NT2/D1 (cell line): Measurements from ENCODE around the gene EPHA2.

Experiments used
- DNase-seq: peaks from one replicate; pipeline ENCODE4 v3.0.0-alpha.2; 2011; ENCODE audit warnings: low read depth, low spot score
- H3K27me3 ChIP-seq: 2 replicates; pipeline ENCODE4 v1.6.0; 2011; ENCODE audit warnings: mild to moderate bottlenecking; ENCODE audit not compliant: insufficient read length, insufficient read depth
- H3K36me3 ChIP-seq: 2 replicates; pipeline ENCODE4 v1.6.1; 2011; ENCODE audit warnings: mild to moderate bottlenecking, low read length, mixed read lengths; ENCODE audit not compliant: insufficient read depth, insufficient read length
- H3K4me1 ChIP-seq: 2 replicates; pipeline ENCODE4 v1.5.1; 2011; ENCODE audit not compliant: insufficient read depth, insufficient read length
- H3K4me3 ChIP-seq: 2 replicates; pipeline ENCODE4 v1.5.1; 2011; ENCODE audit warnings: low read depth; ENCODE audit not compliant: insufficient read length
- H3K9ac ChIP-seq: 2 replicates; pipeline ENCODE4 v1.6.0; 2011; ENCODE audit warnings: low read depth; ENCODE audit not compliant: insufficient read length
- H3K9me3 ChIP-seq: 2 replicates; pipeline ENCODE4 v1.5.1; 2011; ENCODE audit warnings: mild to moderate bottlenecking, low read length; ENCODE audit not compliant: insufficient read depth
- SUZ12 ChIP-seq: IDR thresholded peaks from 2 replicates; pipeline ENCODE4 v1.6.1; 2011; ENCODE audit not compliant: insufficient read length, insufficient read depth; ENCODE audit errors: extremely low read depth
- YY1 ChIP-seq: IDR thresholded peaks from 2 replicates; pipeline ENCODE4 v1.6.1; 2011; ENCODE audit not compliant: insufficient read length, insufficient read depth
- ZNF274 ChIP-seq: IDR thresholded peaks from 2 replicates; pipeline ENCODE4 v1.6.1; 2011; ENCODE audit warnings: mild to moderate bottlenecking, low read depth, low read length

EPHA2 gene

DNA sequence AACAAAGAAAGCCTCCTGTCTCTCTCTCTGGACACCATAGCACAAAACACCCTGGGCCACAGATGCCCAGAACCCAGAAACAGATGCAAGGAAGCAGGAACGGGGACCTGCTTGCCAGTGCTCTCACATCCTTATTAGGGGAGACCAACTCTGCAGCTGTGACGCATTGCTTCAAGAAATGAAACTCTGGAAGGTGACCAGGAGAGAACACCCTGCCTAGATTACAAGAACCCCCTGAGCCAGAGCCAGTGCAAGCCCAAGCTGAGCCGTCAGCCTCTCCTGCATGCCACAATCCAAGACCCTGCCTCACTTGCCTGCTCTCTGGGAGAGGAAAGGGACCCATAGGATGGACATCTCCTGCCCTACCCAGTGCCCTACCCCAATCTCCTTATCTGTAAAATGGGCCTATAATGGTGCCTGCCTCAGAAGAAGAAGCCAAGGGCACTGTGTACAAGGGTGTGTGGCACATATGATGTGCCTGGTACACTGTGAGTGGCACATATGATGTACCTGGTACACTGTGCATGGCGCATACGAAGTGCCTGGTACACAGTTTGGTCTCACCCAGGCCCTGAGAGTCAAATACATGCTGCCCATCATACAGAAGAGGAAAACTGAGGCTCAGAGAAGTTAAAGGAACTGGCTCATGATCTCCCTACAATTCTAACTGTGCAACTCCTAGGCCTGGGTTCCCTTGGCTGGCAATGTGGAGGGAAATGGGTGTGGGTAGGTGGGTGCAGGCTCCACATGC lies 65.6 kb downstream of the EPHA2 start:
- Histone ChIP-seq H3K4me3 (no peak overlapping the region), H3K27me3 (peaks cover 3% of the 10 kb centered on the region), H3K36me3 (no peaks in the 10 kb centered on the region), H3K9me3 (no peaks in the 10 kb centered on the region), H3K4me1 (peaks cover 7% of the 10 kb centered on the region), H3K9ac (no peak overlapping the region)
- TF ChIP-seq YY1 (no peak), SUZ12 (no peak), ZNF274 (no peak)
- no peak for DNase-seq

DNA sequence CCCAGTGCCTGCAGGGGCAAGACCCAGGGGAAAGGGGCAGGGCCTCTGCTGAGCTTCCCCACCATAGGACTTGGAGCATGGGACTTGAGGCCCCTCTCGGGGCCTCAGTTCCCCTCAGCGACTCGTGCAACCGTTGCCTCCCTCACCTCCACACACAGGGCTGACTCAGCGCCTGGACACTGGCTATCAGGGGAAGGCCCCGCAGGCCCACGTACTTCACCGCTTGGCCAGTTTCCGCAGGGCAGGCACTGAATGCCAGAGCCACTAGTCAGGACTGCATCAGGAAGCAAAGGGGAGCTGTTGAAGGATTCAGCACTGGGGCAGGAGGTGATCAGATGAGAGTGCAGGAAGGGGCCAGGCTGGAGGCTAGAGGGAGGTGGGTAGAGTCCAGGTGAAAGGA lies 66.9 kb downstream of the EPHA2 start:
- H3K4me3 ChIP-seq, result no peak overlapping the region
- peaks cover 7% of the 10 kb centered on the region for H3K4me1 ChIP-seq
- no peaks in the 10 kb centered on the region for H3K36me3 ChIP-seq
- H3K9me3 ChIP-seq, result no peaks in the 10 kb centered on the region
- peaks cover 3% of the 10 kb centered on the region for H3K27me3 ChIP-seq
- TF ChIP-seq YY1 (no peak), ZNF274 (no peak), SUZ12 (no peak)
- no peak overlapping the region for H3K9ac ChIP-seq
- no peak for DNase-seq

DNA sequence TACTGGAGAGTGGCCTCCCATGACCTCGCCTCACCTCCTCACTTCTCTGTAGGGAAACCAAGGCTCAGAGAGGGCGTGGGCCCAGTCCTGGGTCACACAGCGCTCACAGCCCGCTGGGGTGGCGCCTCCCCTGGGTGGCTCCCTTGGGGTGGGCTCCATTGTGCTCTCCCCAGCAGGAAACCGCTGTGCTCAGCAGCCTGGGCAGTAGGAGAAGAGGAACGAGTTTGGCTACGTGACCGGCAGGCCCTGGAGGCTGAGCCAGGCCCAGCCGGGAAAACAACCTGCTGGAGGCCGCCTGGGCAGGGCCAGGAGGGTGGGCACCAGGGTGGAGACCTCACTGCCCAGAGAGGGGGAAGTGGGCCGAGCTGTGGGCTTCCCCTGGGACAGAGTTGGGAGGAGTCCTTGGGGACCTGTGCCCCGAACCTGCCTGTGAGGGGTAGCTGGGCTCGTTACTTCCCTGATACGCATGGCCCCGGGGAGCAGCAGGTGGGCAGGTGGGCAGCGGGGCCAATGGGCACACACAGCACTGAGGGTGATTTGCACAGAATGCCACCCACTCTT lies 67.4 kb downstream of the EPHA2 start:
- Histone ChIP-seq H3K27me3 (peaks cover 3% of the 10 kb centered on the region), H3K9me3 (no peaks in the 10 kb centered on the region), H3K36me3 (no peaks in the 10 kb centered on the region), H3K9ac (no peak overlapping the region), H3K4me3 (no peak overlapping the region), H3K4me1 (peaks cover 7% of the 10 kb centered on the region)
- DNase-seq, result no peak
- TF ChIP-seq SUZ12 (no peak), ZNF274 (no peak), YY1 (no peak)

DNA sequence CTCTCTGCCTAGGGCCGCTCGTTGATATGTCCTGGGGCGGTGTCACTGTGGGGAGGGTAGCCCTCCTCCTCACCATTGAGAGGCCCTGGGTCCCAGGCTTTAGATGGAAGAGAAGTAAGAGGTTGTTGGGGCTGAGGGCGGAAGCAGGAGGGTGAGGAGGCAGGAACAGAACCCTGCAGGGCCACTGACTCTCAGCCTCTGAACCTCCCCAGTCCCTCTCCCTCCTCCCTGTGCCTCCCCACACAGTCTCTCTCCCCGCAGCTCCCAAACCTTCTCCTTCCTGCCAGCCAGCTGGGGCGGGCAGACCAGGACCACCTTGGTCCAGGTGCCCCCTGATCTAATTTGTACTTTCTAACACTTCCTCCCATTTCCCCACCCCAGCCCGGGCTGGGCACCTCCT lies 68.1 kb downstream of the EPHA2 start:
- TF ChIP-seq ZNF274 (no peak), YY1 (no peak), SUZ12 (no peak)
- H3K27me3 ChIP-seq, result peaks cover 3% of the 10 kb centered on the region
- DNase-seq, result no peak
- H3K9me3 ChIP-seq, result no peaks in the 10 kb centered on the region
- H3K4me1 ChIP-seq, result peaks cover 7% of the 10 kb centered on the region
- no peak overlapping the region for H3K9ac ChIP-seq
- H3K4me3 ChIP-seq, result no peak overlapping the region
- no peaks in the 10 kb centered on the region for H3K36me3 ChIP-seq

DNA sequence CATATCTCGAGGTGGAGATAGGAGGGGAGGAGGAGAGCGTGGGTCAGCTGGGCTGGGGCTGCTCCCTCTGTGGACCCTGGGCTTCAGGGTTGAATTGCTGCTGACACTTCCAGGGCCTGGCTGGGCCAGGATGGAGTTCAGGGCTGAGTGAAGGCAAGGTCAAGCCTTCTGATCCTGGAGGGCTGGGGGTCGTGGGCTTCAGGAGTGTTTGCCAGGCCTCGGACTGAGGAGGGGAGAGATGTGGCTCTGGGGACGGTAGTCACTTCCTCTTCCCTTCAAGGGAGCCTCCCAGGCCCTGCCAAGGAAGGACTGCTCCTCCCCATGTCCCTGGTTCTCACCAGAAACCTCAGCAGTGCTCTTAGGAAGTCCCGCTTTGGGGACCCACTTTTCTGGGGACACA lies 70.3 kb downstream of the EPHA2 start:
- TF ChIP-seq YY1 (no peak), ZNF274 (no peak), SUZ12 (no peak)
- Histone ChIP-seq H3K4me3 (no peak overlapping the region), H3K9me3 (no peaks in the 10 kb centered on the region), H3K36me3 (no peaks in the 10 kb centered on the region), H3K27me3 (peaks cover 3% of the 10 kb centered on the region), H3K4me1 (peaks cover 10% of the 10 kb centered on the region), H3K9ac (no peak overlapping the region)
- no peak for DNase-seq

DNA sequence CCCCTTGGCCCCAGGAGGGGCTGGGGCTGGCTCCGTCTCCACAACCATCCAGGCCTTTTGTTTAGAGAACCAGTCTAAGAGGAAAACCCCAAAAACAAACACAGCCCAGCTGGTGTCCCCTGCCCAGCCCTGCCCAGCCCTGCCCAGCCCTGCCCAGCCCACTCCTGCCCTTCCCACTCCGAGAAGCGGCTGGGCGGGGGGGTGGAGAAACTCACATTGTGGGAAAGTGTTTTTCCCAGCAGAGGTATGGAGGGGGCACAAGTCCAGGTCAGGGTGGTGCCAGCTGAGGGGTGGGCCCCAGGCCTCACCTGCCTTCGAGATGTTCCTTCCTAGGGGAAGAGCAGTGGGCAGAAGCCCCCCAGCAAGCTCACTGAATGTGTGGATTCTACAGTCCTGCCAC lies 72.4 kb downstream of the EPHA2 start:
- TF ChIP-seq SUZ12 (no peak), YY1 (no peak), ZNF274 (no peak)
- H3K27me3 ChIP-seq, result no peaks in the 10 kb centered on the region
- peak overlapping the region; percentile 26 for H3K9ac ChIP-seq
- H3K4me3 ChIP-seq, result no peak overlapping the region
- no peaks in the 10 kb centered on the region for H3K36me3 ChIP-seq
- H3K4me1 ChIP-seq, result peaks cover 10% of the 10 kb centered on the region
- no peak for DNase-seq
- H3K9me3 ChIP-seq, result no peaks in the 10 kb centered on the region

DNA sequence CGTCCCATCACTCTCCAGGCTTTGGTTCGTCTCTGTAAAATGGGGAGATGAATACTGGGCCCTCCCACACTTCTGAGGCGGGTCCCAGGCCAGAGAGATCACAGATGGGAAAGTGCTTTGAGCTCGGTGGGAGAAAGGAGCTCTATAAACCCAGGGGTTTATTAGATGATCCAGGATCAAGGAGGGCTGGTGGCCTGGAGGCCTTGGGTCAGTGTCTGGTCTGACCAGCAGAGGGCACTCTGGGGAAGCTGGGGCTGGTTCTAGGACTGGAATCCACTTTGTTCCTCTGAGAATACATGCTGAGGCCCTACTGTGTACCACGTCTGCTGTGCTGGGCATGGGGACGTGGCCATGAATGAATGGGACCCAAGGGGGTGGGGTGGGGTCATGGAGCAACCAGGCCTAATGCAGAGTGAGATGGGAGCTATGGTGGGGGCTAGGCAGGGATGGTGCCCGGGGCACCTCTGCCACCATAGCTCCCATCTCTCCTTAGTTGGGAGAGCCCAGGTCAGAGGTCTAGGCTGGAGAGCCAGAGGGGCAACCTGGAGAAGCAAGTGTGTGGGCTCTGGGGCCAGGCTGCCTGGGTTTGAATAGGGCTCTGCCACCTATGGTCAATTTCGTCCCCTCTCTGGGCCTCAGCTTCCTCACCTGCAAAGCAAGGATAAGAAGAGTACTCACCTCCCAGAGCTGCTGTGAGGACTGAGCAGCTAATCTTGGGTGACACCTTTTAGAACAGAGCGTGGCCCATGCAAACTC lies 73.4 kb downstream of the EPHA2 start:
- no peak for TF ChIP-seq SUZ12
- TF ChIP-seq YY1, result no peak
- no peak for TF ChIP-seq ZNF274
- Histone ChIP-seq H3K9me3 (no peaks in the 10 kb centered on the region), H3K9ac (no peak overlapping the region), H3K36me3 (no peaks in the 10 kb centered on the region), H3K4me1 (peaks cover 8% of the 10 kb centered on the region), H3K4me3 (no peak overlapping the region), H3K27me3 (no peaks in the 10 kb centered on the region)
- DNase-seq, result peak; percentile 38
